ENCODE measurements around the gene MACF1.

Gene MACF1

DNA sequence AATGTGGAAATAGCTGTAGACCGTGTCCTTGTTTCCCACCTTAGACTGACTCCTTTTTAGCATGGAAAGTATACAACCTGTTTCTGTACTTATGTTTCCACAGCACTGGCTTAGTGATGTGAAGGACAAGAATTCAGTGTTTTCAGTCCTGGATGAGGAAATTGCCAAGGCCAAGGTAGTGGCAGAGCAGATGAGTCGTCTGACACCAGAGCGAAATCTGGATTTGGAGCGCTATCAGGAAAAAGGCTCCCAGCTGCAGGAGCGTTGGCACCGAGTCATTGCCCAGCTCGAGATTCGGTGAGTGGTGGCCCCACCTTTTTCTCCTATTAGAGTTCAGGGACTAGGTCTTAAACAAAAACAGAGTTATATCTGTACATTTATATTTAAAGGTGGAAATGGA lies 112.6 kb downstream of the MACF1 start:
- no peak overlapping the region for H3K4me3 ChIP-seq (ENCODE audit: low read depth in 1 of 2, low read length in 2 of 2)
- H3K27me3 ChIP-seq (ENCODE audit: low read depth, low read length) = no peaks in the 10 kb centered on the region
- H3K9me3 ChIP-seq (ENCODE audit: control insufficient read depth in 1 of 2, low read length in 2 of 2) = no peaks in the 10 kb centered on the region
- no peak overlapping the region for H3K27ac ChIP-seq (ENCODE audit: low read length)
- peaks cover 69 to 80% of the 10 kb centered on the region in 2 donors for H3K36me3 ChIP-seq (ENCODE audit: control insufficient read depth in 1 of 2, insufficient read depth in 2 of 2, low read length in 2 of 2)
- no peaks in the 10 kb centered on the region for H3K4me1 ChIP-seq (ENCODE audit: control insufficient read depth in 1 of 2, insufficient read depth in 2 of 2, low read length in 2 of 2)

DNA sequence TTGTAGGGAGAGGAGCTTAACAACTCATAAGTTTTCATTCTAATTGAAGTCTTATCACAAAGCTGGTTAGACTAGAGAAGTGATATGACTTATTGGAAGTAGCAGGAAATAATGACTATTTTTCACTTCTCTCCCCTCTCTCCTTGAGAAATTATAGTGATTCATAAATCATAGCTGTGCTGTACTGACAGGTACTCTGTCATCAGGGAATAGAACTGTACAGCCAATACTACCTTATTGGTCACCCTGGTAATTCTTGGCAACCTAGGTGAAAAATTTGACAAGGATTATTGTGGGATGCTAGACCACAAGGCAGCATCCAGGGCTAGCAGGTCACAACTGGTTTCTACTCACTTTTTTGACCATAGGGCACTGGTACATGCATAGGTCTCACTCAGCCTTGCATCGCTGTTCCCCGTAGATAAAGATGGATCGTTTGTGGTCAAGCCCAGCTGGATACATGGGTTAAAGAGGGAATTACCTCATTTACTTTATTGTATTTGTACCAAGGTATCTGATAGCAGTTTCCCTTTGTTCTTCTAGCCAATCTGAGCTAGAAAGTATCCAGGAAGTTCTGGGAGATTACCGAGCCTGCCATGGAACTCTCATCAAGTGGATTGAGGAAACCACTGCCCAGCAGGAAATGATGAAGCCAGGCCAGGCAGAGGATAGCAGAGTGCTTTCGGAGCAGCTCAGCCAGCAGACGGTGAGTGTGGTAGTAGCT lies 113.6 kb downstream of the MACF1 start:
- peak overlapping the region; percentile 30 for H3K27ac ChIP-seq (ENCODE audit: low read length)
- peaks cover 73 to 81% of the 10 kb centered on the region in 2 donors for H3K36me3 ChIP-seq (ENCODE audit: control insufficient read depth in 1 of 2, insufficient read depth in 2 of 2, low read length in 2 of 2)

DNA sequence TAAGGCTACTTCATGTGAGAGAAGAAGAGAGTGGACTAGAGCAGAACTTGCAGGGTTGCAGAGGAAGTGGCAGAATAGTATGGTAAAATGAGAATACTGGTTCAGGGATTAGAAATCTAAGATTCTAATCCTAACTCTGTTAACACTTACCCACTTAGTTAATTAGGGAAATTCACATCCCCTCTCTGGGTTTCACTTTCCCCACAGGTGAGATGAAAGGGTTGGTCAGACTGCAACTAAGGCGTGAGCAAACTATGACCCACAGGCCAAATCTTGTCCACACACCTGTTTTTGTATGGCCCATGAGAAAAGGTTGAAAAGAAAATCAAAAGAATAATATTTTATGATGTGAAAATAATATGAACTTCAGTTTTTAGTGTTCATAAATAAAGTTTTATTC lies 117.5 kb downstream of the MACF1 start:
- Histone ChIP-seq H3K27me3 (ENCODE audit: low read depth, low read length) (no peaks in the 10 kb centered on the region), H3K4me3 (ENCODE audit: low read depth in 1 of 2, low read length in 2 of 2) (no peak overlapping the region), H3K9me3 (ENCODE audit: control insufficient read depth in 1 of 2, low read length in 2 of 2) (no peaks in the 10 kb centered on the region), H3K36me3 (ENCODE audit: control insufficient read depth in 1 of 2, insufficient read depth in 2 of 2, low read length in 2 of 2) (peaks cover 85 to 88% of the 10 kb centered on the region in 2 donors), H3K4me1 (ENCODE audit: control insufficient read depth in 1 of 2, insufficient read depth in 2 of 2, low read length in 2 of 2) (no peaks in the 10 kb centered on the region), H3K27ac (ENCODE audit: low read length) (peak overlapping the region; percentile 15)

More for the DNA sequence above, 113.6 kb downstream of the MACF1 start:
- no peaks in the 10 kb centered on the region for H3K27me3 ChIP-seq (ENCODE audit: low read depth, low read length)
- no peak overlapping the region for H3K4me3 ChIP-seq (ENCODE audit: low read depth in 1 of 2, low read length in 2 of 2)
- H3K4me1 ChIP-seq (ENCODE audit: control insufficient read depth in 1 of 2, insufficient read depth in 2 of 2, low read length in 2 of 2) = no peaks in the 10 kb centered on the region
- H3K9me3 ChIP-seq (ENCODE audit: control insufficient read depth in 1 of 2, low read length in 2 of 2) = no peaks in the 10 kb centered on the region

DNA sequence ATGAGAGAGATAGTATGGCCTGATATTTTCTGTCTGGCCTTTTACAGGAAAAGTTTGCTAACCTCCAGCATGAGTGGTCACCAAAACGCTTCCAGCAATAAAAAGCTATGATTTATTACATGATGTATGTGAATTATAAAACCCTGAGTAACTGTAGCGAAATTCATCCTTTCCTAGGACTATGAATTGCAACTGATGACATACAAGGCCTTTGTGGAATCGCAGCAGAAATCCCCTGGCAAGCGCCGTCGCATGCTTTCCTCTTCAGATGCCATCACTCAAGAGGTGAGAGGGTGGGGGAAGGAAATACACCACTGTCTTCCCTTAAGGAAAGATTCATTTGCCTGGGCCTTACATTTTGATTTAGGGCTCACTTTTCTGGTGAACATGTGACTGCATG lies 117.9 kb downstream of the MACF1 start:
- H3K4me3 ChIP-seq (ENCODE audit: low read depth in 1 of 2, low read length in 2 of 2) = no peak overlapping the region
- H3K36me3 ChIP-seq (ENCODE audit: control insufficient read depth in 1 of 2, insufficient read depth in 2 of 2, low read length in 2 of 2) = peaks cover 85 to 88% of the 10 kb centered on the region in 2 donors
- no peaks in the 10 kb centered on the region for H3K9me3 ChIP-seq (ENCODE audit: control insufficient read depth in 1 of 2, low read length in 2 of 2)
- H3K27ac ChIP-seq (ENCODE audit: low read length) = no peak overlapping the region
- H3K27me3 ChIP-seq (ENCODE audit: low read depth, low read length) = no peaks in the 10 kb centered on the region
- H3K4me1 ChIP-seq (ENCODE audit: control insufficient read depth in 1 of 2, insufficient read depth in 2 of 2, low read length in 2 of 2) = no peaks in the 10 kb centered on the region

DNA sequence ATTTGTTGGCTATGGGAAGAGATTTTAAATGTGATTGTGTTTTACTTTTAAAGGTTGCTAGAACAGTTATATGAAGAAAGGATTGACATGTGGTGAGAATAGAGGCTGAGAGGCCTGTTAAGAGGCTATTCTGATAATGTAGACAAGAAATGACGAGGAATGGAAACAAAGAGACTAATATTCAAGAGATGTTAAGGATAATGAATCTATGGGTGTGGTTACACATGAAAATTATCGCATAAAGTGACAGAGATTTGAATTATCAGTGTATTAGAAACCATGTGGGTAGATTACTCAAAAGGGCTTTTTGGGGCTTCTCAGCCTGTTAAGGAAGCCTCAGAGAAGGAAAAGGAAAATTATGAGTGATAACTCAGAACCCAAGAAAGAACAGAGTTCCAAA lies 120.4 kb downstream of the MACF1 start:
- H3K36me3 ChIP-seq (ENCODE audit: control insufficient read depth in 1 of 2, insufficient read depth in 2 of 2, low read length in 2 of 2) = peaks cover 81 to 83% of the 10 kb centered on the region in 2 donors
- H3K9me3 ChIP-seq (ENCODE audit: control insufficient read depth in 1 of 2, low read length in 2 of 2) = no peaks in the 10 kb centered on the region

DNA sequence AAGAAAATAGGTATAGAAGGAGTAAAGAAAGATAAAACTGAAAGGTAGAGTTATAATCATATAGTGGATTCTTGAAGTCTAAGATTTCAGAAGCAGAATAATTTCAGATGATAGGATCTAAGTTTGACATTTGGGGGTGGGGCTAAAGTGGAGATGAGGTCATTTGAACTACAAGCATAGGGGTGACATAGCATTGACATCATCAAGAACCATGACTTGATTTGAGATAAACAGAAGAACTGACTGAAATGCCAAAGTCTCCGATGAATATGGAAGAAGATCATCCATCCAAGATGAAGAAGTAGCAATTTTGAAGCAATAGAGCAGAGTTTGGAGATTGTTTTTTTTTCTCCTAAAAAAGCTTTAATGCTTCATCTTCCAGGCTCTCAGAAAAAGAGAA lies 122.3 kb downstream of the MACF1 start:
- no peak overlapping the region for H3K4me3 ChIP-seq (ENCODE audit: low read depth in 1 of 2, low read length in 2 of 2)
- no peaks in the 10 kb centered on the region for H3K4me1 ChIP-seq (ENCODE audit: control insufficient read depth in 1 of 2, insufficient read depth in 2 of 2, low read length in 2 of 2)
- peaks cover 78 to 79% of the 10 kb centered on the region in 2 donors for H3K36me3 ChIP-seq (ENCODE audit: control insufficient read depth in 1 of 2, insufficient read depth in 2 of 2, low read length in 2 of 2)
- H3K27me3 ChIP-seq (ENCODE audit: low read depth, low read length) = no peaks in the 10 kb centered on the region
- no peaks in the 10 kb centered on the region for H3K9me3 ChIP-seq (ENCODE audit: control insufficient read depth in 1 of 2, low read length in 2 of 2)
- H3K27ac ChIP-seq (ENCODE audit: low read length) = no peak overlapping the region

More for the DNA sequence above, 120.4 kb downstream of the MACF1 start:
- H3K27ac ChIP-seq (ENCODE audit: low read length) = no peak overlapping the region
- H3K27me3 ChIP-seq (ENCODE audit: low read depth, low read length) = no peaks in the 10 kb centered on the region
- no peak overlapping the region for H3K4me3 ChIP-seq (ENCODE audit: low read depth in 1 of 2, low read length in 2 of 2)
- no peaks in the 10 kb centered on the region for H3K4me1 ChIP-seq (ENCODE audit: control insufficient read depth in 1 of 2, insufficient read depth in 2 of 2, low read length in 2 of 2)

DNA sequence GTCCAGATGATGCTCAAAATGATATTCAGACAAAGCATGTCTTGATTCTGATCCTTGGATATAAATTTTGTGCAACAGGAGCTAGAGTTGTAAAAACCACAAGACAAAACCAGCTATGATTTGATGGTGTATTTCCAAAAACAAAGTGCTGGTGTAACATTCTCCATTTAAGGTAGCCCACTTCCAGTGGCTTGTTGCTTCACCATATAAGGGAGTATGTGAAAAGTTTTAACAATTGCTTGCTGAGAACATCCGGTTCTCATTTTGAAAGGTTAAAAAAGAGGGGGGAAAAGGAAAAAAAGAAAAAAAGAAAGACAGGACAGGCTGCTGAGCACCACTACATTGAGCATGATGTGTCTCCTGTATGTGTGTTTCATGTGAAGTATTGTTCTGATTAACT lies 123.6 kb downstream of the MACF1 start:
- Histone ChIP-seq H3K36me3 (ENCODE audit: control insufficient read depth in 1 of 2, insufficient read depth in 2 of 2, low read length in 2 of 2) (peaks cover 78 to 79% of the 10 kb centered on the region in 2 donors), H3K4me3 (ENCODE audit: low read depth in 1 of 2, low read length in 2 of 2) (peak overlapping the region in 1 of 2 donors; percentile 7), H3K27ac (ENCODE audit: low read length) (peak overlapping the region; percentile 41)

DNA sequence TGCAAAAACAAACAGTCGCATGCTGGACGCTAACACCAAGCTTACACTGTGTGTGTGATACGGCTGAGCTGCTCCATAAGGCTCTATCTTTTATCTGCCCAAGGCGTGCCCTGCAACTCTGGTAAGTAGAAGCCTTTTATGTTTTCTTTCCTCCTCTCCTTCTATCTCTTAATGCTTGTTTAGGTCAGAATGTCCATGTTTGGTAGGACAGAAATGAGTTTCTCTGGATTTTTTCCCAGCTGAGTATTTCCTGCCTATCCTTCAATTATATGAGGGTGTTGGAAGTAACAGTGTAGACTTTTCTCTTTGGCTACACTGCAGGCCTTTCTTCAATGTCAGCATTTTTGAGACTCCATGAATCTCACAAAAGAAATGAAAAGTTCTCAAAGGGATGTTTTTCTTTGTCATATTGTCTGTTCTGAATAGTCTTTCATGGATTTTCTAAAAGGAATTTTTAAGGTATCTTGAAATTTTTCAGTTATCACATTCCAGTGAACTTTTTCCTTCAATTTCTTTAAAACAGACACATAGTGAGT lies 124.2 kb downstream of the MACF1 start:
- Histone ChIP-seq H3K36me3 (ENCODE audit: control insufficient read depth in 1 of 2, insufficient read depth in 2 of 2, low read length in 2 of 2) (peaks cover 78 to 79% of the 10 kb centered on the region in 2 donors), H3K4me3 (ENCODE audit: low read depth in 1 of 2, low read length in 2 of 2) (peak overlapping the region in 1 of 2 donors; percentile 7), H3K9me3 (ENCODE audit: control insufficient read depth in 1 of 2, low read length in 2 of 2) (no peaks in the 10 kb centered on the region), H3K4me1 (ENCODE audit: control insufficient read depth in 1 of 2, insufficient read depth in 2 of 2, low read length in 2 of 2) (no peaks in the 10 kb centered on the region), H3K27me3 (ENCODE audit: low read depth, low read length) (no peaks in the 10 kb centered on the region), H3K27ac (ENCODE audit: low read length) (peak overlapping the region; percentile 41)

More for the DNA sequence above, 123.6 kb downstream of the MACF1 start:
- no peaks in the 10 kb centered on the region for H3K9me3 ChIP-seq (ENCODE audit: control insufficient read depth in 1 of 2, low read length in 2 of 2)
- no peaks in the 10 kb centered on the region for H3K27me3 ChIP-seq (ENCODE audit: low read depth, low read length)
- H3K4me1 ChIP-seq (ENCODE audit: control insufficient read depth in 1 of 2, insufficient read depth in 2 of 2, low read length in 2 of 2) = no peaks in the 10 kb centered on the region

DNA sequence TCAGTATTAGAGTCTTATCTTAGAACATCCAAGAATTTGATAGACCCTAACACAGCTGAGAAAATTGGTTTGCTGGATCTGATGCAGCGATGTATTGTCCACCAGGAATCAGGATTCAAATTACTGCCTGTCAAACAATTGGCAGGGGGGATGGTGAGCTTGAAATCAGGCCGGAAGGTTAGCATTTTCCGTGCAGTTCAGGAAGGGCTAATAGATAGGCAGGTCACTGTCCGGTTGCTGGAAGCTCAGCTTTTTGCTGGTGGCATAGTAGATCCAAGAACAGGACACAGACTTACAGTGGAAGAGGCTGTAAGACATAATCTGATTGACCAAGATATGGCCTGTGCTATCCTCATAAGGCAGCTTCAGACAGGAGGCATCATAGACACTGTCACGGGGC lies 127.2 kb downstream of the MACF1 start:
- H3K9me3 ChIP-seq (ENCODE audit: control insufficient read depth in 1 of 2, low read length in 2 of 2) = no peaks in the 10 kb centered on the region
- H3K36me3 ChIP-seq (ENCODE audit: control insufficient read depth in 1 of 2, insufficient read depth in 2 of 2, low read length in 2 of 2) = peaks cover 60% of the 10 kb centered on the region in 2 donors
- H3K27ac ChIP-seq (ENCODE audit: low read length) = no peak overlapping the region
- H3K27me3 ChIP-seq (ENCODE audit: low read depth, low read length) = no peaks in the 10 kb centered on the region
- H3K4me1 ChIP-seq (ENCODE audit: control insufficient read depth in 1 of 2, insufficient read depth in 2 of 2, low read length in 2 of 2) = no peaks in the 10 kb centered on the region
- no peak overlapping the region for H3K4me3 ChIP-seq (ENCODE audit: low read depth in 1 of 2, low read length in 2 of 2)

DNA sequence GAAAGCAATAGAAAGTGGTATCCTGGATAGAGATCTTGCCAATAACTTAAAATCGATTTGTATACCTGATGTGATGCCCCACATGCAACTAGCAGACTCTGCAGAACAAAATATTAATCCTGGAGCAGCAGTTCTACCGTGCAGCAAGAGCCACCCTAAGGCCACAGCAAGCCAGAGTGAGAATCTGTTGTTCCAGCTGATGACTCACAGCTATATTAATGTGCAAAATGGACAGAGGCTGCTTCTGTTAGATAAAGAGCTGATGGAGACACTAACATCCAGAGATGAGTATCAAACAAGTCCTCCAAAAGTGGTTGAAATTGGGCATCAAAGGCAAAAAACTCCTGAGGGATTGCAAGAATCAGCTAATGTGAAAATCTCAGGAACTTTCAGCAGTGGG lies 127.8 kb downstream of the MACF1 start:
- Histone ChIP-seq H3K27ac (ENCODE audit: low read length) (no peak overlapping the region), H3K9me3 (ENCODE audit: control insufficient read depth in 1 of 2, low read length in 2 of 2) (no peaks in the 10 kb centered on the region), H3K36me3 (ENCODE audit: control insufficient read depth in 1 of 2, insufficient read depth in 2 of 2, low read length in 2 of 2) (peaks cover 57 to 60% of the 10 kb centered on the region in 2 donors), H3K4me3 (ENCODE audit: low read depth in 1 of 2, low read length in 2 of 2) (no peak overlapping the region), H3K4me1 (ENCODE audit: control insufficient read depth in 1 of 2, insufficient read depth in 2 of 2, low read length in 2 of 2) (no peaks in the 10 kb centered on the region), H3K27me3 (ENCODE audit: low read depth, low read length) (no peaks in the 10 kb centered on the region)

DNA sequence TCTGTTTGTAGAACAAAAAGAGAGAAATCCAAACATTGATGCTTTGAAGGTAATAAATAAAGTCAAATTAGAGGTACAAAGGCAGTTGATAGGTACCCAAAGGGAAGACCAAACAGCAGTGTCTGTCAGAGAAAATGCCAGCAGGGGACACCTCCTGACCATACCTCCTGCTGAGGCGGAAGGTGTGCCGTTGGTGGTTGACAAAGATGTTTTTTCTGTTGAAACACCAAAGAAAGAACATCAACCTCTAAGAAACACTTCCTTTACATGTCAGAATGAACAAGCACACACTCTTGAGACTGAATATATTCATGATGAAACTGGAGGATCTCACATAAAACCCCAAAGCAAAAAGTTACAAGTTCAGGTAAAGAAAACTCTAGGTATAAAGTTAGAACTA lies 128.3 kb downstream of the MACF1 start:
- H3K4me1 ChIP-seq (ENCODE audit: control insufficient read depth in 1 of 2, insufficient read depth in 2 of 2, low read length in 2 of 2) = no peaks in the 10 kb centered on the region
- H3K27ac ChIP-seq (ENCODE audit: low read length) = no peak overlapping the region
- no peak overlapping the region for H3K4me3 ChIP-seq (ENCODE audit: low read depth in 1 of 2, low read length in 2 of 2)
- H3K9me3 ChIP-seq (ENCODE audit: control insufficient read depth in 1 of 2, low read length in 2 of 2) = no peaks in the 10 kb centered on the region
- no peaks in the 10 kb centered on the region for H3K27me3 ChIP-seq (ENCODE audit: low read depth, low read length)
- H3K36me3 ChIP-seq (ENCODE audit: control insufficient read depth in 1 of 2, insufficient read depth in 2 of 2, low read length in 2 of 2) = peaks cover 52 to 56% of the 10 kb centered on the region in 2 donors

Measured in muscle layer of duodenum (tissue), 2 donors.